HT-29 (cell line): ENCODE data around the gene RNF19B. TPM values are rescaled to one million over a fixed set of nuclear protein-coding genes. Genes with fewer than 3 reads are reported as not detected.

ENCODE experiments used
- DNase-seq: peaks from one replicate; pipeline ENCODE4 v3.0.0-alpha.2; 2015; ENCODE audit warnings: low spot score
- total RNA-seq: library from RNA; depleted of rRNA; stranded (reverse); fragments of >200 nt; shearing (Covaris generic); gene quantifications from 2 replicates; pipeline ENCODE4 v1.2.3, GENCODE V29; 2014

RNF19B gene
- total RNA-seq, 1 experiment from 2014 or later, result 15.8 TPM

DNA sequence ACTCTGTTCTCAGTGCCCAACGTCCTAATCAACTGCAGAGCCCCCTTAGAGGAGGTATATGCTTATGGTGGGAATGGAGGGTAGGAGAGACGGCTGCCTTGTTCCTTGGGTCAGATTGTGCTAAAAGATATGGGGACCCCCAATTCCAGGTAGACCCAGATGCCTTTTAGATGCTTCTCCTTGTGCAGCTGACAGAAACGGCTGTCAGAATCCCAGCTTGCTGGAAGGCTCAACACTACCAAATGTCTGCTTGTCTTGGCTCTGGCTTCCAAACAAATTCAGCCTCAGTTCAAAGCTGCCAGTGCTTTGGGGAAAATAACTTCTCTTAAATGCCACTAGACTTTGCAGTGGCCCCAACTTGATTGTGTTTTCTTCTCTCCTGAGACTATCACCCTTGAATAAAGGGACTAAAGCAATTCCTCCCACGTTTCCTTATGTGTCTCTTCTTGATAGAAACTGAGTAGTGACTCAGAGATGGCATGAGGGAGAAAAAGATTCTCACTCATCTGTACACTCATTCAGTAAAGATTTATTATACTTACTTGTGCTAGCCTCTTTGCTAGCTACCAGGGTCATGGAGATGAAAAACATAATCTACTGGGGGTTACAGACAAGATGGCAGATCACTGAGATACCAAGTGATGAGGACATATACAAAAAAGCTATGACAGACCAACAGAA is 3.4 kb upstream of the RNF19B start:
- no peak for DNase-seq

DNA sequence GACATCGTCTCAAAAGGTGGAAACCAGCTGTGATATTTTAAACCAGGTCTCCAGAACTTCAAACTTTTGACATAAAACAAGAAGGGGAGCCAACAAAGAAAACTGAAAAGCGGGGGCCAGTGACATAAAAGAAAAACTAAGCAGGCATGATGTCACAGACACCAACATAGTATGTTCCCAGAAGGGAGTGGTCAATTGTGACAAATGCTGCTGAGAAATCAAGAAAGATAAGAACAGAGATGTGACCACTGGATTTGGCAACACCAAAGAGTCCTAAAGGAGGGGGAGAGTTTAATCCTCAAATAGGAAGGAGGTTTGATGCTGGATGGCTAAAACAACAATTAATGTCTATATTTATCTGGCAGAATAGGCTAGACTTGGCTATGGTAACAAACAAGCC is 2.3 kb upstream of the RNF19B start:
- DNase-seq, result no peak

DNA sequence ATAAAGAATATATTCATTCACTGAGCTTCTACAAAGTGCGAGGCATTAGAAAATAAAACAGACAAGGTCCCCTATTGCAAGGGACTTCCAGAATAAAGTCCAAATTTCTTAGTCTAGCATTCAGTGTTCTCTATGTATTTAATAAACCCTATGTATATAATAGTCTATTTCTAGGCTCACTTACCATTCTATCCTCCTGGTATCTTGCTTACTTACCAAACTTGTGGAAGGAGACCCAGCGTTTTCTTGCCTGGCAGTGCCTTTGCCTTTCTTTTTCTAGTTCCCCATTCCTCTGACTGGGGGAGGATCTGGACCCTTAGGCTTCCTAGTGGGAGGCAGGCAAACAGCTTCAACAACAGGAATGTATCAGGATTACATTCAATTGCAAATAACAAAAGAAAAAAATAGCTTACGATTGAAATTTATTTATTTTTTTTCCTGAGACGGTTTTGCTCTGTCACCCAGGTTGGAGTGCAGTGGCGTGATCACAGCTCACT is 690 bp upstream of the RNF19B start:
- DNase-seq, result no peak

DNA sequence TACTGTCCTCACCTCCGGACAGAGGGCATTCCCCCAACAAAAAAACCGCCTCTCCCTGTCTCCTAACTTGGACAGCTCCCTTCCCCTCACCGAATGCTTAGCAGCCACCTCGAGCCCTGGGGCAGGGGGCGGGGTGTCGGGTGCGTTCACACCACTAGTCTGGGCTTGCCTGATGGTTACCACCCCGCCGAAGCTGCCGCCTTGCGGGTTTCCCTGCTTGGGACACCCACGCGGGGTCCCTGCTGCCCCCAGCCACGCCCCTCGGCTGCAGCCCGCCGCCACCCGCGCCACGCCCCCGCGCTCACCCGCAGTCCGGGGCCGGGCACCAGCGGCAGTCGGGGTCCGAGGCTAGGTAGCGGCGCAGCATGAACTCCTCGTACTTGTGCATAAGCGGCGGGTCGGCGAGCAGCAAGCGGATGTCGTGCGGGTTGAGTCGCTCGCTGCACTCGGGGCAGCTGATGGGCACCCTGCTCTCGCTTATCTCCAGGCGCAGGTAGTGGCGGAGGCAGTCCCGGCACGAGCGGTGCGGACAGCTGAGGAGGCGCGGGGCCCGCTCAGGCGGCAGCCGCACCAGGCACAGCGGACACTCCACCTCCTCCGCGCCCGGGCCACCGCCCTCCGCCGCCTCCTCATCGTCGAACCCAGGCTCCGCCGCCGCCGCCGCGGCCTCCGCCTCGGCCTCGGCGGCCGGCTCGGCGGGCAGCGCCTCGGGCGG is 706 bp downstream of the RNF19B start:
- peak; percentile 48 for DNase-seq

DNA sequence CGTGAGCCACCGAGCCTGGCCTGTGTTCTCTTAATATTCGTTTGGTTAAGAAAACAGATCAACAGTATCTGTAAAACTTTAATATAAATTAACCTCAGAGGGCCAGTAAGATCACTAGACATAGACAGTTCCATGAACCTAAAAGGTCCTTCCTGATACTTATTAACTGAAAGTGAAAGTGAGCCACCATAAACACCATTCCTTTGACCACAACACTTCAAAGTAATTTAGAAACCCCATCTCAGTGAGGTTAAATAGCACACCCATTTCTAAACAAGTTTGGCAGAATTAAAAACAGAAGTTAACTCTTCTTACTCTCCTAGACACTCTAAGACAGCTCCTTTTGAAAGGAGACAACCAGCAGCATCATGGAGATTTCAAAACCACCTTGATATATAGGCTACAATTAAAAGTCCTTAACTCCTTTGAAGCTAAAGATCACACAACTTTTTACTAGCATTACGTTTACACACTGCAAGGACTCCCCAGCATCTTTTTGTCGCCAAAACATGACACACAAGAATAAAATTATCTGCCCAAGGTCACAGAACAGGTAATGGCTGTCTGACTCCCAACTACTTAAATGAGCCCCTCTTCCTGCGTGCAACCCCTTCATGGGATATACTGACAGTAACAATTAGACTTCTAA is 2.2 kb downstream of the RNF19B start:
- DNase-seq, result peak; percentile 30

DNA sequence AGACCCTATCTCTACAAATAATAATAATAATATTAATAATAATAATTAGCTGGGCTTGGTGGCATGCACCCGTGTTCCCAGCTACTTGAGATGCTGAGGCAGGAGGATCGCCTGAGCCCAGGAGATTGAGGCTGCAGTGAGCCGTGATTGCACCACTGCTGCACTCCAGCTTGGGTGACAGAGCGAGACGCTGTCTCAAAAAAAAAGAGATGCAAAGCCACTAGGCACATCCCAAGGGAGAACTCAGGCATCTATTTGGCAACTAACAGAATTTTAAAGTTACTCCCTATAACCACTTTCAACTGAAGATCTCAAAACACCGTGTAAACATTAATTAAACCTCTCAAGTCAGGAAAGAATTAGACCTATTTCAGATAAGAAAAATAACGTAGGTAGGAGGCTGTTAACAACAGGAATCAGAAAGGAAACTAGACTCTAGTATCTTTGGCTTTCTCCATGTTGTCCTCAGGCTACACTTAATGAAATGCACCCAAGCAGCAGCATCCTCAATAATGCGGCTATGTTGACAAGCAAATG is 3.7 kb downstream of the RNF19B start:
- no peak for DNase-seq

DNA sequence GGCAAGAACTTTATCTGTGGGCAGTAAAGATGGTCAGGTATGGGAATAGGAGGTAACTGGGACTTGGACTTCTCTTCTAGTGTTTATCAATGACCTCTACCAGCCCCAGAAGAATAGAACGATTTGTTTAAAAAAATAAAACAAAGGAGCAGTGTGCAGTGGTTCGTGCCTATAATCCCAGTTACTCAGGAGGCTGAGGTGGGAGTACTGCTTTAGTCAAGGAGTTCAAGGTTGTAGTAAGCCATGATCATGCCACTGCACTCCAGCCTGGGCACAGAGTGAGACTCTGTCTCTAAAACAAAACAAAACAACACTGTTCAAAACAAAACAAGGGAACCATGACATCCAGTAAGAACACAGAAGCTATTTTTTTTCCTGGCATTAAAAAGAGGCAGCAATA is 4.3 kb downstream of the RNF19B start:
- DNase-seq, result no peak

DNA sequence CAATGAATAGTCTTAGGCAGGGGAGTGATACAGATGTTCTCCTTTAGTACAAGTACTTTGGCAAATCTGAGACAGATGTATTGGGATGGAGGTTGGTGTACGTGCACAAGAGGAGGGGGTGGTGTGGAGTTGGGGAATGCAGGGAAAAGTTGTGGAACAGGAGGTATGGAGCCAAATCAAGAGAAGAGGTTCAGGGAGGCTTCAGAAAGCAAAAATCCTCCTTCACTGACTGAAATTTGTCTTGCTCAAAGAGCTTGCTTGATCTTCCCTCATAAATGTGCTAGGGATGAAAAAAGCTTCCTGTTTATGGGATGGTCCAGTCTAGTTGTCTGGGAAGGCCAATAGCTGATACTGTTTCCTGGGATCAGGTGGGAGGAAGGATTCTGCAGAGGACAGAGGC is 5.8 kb downstream of the RNF19B start:
- no peak for DNase-seq

DNA sequence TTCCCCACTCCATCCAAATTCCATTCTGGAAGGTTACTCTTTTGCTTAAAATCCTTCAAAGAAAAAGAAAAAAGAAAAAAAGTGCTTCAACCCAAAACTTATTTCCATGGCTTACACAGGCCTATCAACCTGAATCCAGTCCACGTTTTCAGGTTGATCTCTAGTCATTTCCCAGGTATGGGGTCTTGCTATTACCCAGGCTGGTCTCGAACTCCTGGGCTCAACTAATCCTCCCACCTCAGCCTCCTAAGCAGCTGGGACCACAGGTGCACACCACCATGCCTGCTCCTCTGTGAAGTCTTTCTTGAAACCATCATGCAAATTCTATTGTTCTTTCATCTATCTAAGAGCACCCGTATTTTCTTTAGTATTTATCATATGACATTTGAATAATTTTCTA is 7.6 kb downstream of the RNF19B start:
- DNase-seq, result no peak

DNA sequence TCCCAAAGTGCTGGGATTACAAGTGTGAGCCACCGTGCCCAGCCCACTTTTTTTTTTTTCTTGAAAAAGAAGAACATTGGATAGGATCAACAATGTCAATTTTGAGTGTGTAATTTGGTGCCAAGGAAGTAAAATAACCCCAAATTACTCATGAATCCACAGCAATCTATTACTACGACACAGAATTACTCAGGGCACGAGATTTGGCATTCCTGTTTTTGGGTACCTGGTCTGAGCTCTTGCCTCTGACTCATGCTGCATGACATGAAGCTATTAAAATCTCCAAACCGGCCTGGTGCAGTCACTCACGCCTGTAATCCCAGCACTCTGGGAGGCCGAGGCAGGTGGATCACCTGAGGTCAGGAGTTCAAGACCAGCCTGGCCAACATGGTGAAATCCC is 10.4 kb downstream of the RNF19B start:
- DNase-seq, result no peak

DNA sequence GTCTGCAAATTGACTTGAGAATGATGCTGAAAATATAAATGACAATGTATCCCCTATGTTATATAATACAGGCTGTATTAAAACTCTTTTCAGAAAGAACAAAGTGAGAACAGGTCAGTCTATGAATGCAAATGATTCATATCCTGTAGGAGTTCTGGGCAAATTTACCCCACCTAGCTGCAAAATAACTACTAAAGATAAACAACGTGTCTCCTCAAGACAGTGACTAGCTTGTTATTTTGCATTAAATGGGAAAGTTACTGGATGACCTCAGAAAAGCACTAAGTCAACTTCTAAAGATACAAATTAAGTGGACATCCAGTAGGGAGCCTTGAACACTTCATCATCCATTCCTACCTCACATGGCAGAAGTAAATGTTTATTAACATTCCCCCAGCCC is 11.1 kb downstream of the RNF19B start:
- peak; percentile 29 for DNase-seq

DNA sequence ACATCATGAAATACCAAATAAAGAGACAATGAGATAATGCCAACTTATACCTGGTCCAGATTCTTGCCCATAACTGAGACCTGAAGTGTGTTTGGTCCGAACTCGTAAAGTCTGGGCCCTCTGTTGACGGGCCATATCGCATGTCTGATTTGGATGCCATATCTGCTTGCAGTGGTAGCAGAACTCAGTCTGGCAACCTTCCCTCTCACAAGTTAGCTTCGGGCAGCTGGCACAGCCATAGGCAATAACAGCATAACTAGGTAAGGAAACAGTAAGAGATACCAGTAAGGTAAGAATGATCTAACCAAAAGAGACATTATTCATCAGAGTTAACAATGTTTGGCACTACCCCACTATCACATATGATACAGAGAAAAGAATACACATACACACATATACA is 15.1 kb downstream of the RNF19B start:
- no peak for DNase-seq

DNA sequence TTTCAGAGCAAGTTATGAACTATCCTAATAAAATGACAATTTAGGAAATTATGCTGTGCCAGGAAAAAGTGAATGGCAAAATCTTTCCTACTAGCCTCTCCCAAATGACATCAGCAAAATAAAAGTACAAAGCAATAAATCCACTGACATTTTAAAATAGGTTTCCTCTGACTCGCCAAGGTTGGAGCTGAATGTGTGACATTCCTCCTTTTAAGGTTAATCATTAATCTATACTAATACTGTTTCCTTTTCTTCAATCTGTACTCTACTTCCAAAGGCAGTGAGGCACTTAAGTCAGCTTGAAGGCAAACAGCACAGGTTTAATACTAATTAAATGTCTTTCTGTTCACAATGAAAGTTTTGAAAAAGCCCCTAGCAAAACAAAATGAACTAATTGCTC is 15.7 kb downstream of the RNF19B start:
- peak; percentile 58 for DNase-seq

DNA sequence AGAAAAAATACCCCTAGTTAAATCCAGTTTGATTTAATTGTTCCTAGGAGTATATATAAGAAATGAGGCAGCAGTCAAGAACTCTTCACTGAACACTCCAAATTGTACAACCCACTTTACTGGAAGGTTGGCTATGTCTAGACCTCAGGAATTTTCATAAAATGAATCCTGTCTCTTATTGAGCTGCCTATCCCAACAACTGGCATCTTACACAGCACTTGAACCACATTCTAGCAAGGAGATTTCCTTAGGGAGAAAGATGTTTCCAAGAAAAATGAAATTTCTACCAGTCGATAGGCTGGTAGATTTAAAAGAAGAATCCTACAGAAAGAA is 16.3 kb downstream of the RNF19B start:
- DNase-seq, result no peak

DNA sequence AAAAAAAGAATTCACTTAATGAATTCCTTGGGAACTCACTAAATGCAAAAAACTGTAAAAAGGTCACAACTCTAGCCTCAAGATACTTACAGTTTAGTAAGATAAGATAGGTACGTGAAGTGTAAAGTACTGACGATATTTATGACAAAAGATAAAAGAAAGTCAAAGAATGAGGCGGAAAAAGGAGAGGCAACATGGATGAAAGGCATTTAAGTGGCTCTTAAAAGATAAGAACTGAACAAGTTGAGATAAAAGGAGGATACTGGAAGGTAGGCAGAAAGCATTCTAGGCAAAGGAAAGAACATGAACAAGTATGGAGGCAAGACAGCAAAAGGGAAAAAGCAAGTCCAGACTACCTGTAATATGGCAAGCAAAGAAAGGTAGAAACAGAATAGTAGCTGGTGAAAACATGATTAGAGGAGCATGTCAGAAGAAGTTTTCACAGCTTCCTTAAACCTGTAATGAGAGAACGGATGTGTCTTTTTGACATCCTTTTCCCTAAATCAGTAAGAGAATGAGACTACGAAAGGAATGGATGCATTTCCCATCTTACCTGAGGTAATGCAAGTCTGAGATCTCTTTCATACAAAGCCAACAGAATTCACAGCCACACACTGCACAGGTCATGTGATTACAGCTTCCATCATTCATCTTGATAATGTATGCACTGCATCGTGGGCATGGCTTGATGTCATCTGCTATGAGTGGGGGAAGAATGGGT is 16.8 kb downstream of the RNF19B start:
- no peak for DNase-seq

DNA sequence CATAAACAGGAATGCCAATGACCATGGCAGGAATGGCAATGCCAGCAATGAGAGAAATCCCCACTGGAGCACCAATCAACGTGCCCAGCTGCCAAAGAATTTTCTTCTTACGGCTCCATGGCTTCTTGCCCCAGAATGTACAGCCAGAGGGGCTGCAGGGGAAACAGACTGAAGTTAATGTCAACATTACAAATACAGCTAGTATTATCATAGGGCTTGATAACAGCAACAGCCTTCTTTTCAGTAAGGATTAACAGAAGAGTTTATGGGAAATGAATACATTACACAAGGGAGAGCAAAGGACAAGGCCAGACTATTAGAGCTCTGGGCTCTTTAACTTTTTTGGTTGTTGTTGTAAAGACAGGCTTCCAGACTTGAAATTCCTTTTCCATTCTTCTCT is 18.2 kb downstream of the RNF19B start:
- DNase-seq, result no peak

DNA sequence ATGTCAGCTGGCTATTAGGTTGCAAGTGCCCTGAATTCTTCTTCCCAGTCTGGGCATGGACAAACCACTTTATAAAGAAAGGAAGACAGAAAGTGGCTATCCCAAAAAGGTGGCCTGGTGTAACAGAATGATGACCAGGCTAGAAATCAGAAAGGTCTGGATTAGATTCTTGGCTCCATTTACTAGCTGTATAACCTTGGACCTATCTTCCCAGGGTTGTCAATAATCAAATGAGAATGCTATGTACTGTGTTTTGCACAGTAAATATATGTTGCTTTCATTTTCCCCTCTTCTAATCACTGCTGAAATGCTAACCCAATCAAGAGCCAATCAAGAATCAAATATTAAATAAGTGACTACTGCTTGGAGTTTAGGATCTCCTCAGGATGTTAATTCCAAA is 20.4 kb downstream of the RNF19B start:
- no peak for DNase-seq

DNA sequence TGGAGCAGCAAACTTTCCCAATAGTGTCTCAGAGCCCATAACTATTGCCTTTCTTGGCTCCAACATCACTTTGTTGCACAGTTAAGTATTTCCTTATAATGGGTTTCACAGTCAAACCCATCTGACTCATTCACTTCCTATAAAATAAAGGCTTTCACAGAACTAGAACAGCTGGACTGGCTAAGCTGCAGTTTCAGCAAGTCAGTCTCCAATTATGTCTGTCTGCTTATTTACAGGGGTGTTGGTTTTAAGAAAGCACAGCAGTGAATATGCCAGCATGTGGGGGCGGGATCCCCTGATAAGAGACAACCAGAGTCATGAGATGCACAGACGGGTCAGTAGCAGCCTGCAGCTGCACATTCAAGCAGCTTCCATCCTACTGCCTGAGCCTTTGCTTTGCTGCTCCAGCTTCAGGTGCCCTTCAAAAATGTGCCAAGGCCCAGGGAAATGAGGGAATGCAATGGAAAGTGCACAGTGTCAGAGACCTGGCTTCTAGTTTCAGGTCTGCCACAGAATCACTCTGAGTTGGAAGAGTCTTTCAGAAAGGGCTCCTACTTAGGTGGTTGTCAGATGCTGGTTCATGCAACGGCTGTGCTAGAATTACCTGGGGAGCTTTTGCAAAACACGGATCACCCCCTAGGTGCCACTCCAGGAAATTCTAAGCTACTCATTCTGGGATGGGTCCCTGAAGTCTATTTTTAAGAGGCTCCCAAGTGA is 24.8 kb downstream of the RNF19B start:
- no peak for DNase-seq

DNA sequence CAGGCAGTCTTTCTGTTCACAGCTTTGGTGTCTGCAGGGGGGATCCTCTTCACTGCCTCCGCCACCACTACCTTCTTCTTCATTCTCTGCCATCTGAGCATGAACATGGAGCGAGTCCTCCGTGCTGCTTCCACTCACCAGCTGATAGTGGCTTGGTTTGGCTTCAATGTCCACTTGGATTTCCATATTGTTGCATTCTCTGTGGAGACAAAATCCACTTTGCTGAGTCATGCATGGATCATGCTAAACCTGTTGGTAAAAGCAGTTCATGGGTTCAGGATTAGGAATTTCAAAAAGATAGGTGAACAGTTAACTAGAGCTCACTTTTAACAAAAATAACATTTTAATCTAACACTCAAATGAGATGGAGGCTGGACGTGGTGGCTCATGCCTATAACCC is 27.5 kb downstream of the RNF19B start:
- DNase-seq, result no peak

DNA sequence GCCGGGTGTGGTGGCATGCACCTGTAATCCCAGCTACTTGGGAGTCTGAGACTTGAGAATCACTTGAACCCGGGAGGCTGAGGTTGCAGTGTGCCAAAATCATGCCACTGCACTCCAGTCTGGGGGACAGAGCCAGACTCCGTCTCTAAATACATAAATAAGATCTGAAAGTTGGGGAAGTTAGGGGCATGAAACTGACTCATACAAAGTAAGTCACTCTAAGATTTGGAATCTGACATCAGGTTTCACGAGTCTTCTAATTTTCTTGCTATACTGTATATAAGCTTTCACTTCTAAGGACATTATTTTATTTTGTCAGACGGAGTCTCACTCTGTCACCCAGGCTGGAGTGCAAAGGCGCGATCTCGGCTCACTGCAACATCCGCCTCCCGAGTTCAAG is 30.1 kb downstream of the RNF19B start:
- no peak for DNase-seq

DNA sequence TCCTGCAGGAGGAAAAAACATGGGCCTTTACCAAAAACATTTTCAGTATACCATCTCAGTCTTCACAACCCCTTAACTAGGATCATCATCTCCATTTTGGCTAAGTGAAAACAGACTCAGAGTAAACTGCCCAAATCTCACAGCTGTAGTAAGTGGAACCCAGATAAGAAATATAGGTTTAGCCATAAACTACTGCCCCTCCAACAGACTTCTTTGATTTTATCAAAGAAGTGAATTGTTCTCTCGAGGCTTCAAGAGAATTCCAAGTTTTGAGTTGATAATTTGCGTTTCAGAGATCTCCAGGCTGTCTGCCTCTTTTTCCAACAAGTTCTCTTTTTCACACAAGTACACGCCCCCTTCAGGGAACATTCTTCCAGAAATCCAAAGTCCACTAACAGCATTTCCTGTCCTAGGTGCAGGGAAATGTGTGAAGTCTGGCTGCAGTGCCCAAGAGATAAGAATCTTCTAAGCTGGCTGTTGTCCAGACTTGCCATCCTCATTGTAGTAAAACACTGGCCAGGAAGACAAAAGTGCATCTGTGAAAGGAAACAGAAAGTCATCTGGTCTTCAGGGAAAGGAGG is 30.8 kb downstream of the RNF19B start:
- DNase-seq, result peak; percentile 98
